Skeletal muscle satellite cell (primary cell): Measurements from ENCODE around the gene TUBB1.

Source experiments
- H3K27me3 ChIP-seq: 2 replicates; pipeline ENCODE4 v1.7.0; 2013; ENCODE audit warnings: low read length; ENCODE audit not compliant: control insufficient read depth, insufficient read depth
- H3K36me3 ChIP-seq: 2 replicates; pipeline ENCODE4 v1.7.0; 2013; ENCODE audit warnings: mild to moderate bottlenecking, control low read depth, low read length; ENCODE audit not compliant: insufficient read depth
- H3K4me1 ChIP-seq: 2 replicates; pipeline ENCODE4 v1.7.0; 2013; ENCODE audit warnings: low read length; ENCODE audit not compliant: control insufficient read depth, insufficient read depth
- H3K4me2 ChIP-seq: 2 replicates; pipeline ENCODE4 v1.7.0; 2013; ENCODE audit warnings: mild to moderate bottlenecking, low read length
- H3K4me3 ChIP-seq: 2 replicates; pipeline ENCODE4 v1.7.0; 2013; ENCODE audit warnings: low read length
- H3K9ac ChIP-seq: 2 replicates; pipeline ENCODE4 v1.7.0; 2013; ENCODE audit warnings: mild to moderate bottlenecking, low read depth, low read length, moderate library complexity
- H3K9me3 ChIP-seq: replicated peaks from 2 replicates; pipeline ENCODE4 v1.7.0; 2013; ENCODE audit warnings: mild to moderate bottlenecking, control low read depth, low read length

The TUBB1 gene

GRCh38 chr20:59050437-59050836 lies 31.2 kb downstream of the TUBB1 start:
- no peak overlapping the region for H3K4me2 ChIP-seq
- H3K36me3 ChIP-seq = no peaks in the 10 kb centered on the region
- H3K27me3 ChIP-seq = peaks cover 56% of the 10 kb centered on the region
- H3K9ac ChIP-seq = no peak overlapping the region
- no peak overlapping the region for H3K4me3 ChIP-seq
- no peaks in the 10 kb centered on the region for H3K9me3 ChIP-seq
- H3K4me1 ChIP-seq = peaks cover 2% of the 10 kb centered on the region

- no peak overlapping the region for H3K9ac ChIP-seq
- no peaks in the 10 kb centered on the region for H3K9me3 ChIP-seq
- H3K27me3 ChIP-seq = peaks cover 67% of the 10 kb centered on the region
- H3K4me1 ChIP-seq = peaks cover 2% of the 10 kb centered on the region
- no peak overlapping the region for H3K4me3 ChIP-seq
- no peak overlapping the region for H3K4me2 ChIP-seq
- H3K36me3 ChIP-seq = no peaks in the 10 kb centered on the region
These were observed 32.5 kb downstream of the TUBB1 start for GRCh38 chr20:59051666-59052185.

GRCh38 chr20:59055302-59055701 lies 36.1 kb downstream of the TUBB1 start:
- Histone ChIP-seq H3K4me2 (no peak overlapping the region), H3K36me3 (no peaks in the 10 kb centered on the region), H3K27me3 (peaks cover 51% of the 10 kb centered on the region), H3K9me3 (no peaks in the 10 kb centered on the region), H3K4me1 (no peaks in the 10 kb centered on the region), H3K9ac (no peak overlapping the region), H3K4me3 (no peak overlapping the region)

- Histone ChIP-seq H3K36me3 (no peaks in the 10 kb centered on the region), H3K9ac (no peak overlapping the region), H3K4me1 (peaks cover 7% of the 10 kb centered on the region), H3K9me3 (no peaks in the 10 kb centered on the region), H3K4me3 (no peak overlapping the region), H3K27me3 (peaks cover 26% of the 10 kb centered on the region), H3K4me2 (no peak overlapping the region)
These were observed 42.9 kb downstream of the TUBB1 start for GRCh38 chr20:59062081-59062480.

- Histone ChIP-seq H3K36me3 (no peaks in the 10 kb centered on the region), H3K4me3 (no peak overlapping the region), H3K9me3 (no peaks in the 10 kb centered on the region), H3K4me1 (peaks cover 7% of the 10 kb centered on the region), H3K4me2 (peak overlapping the region; percentile 31), H3K27me3 (peaks cover 36% of the 10 kb centered on the region), H3K9ac (no peak overlapping the region)
These were observed 44.4 kb downstream of the TUBB1 start for GRCh38 chr20:59063358-59064213.

- Histone ChIP-seq H3K4me1 (peaks cover 7% of the 10 kb centered on the region), H3K9ac (no peak overlapping the region), H3K27me3 (peaks cover 39% of the 10 kb centered on the region), H3K9me3 (no peaks in the 10 kb centered on the region), H3K4me3 (no peak overlapping the region), H3K36me3 (no peaks in the 10 kb centered on the region), H3K4me2 (no peak overlapping the region)
These were observed 45.0 kb downstream of the TUBB1 start for GRCh38 chr20:59064214-59064722.

GRCh38 chr20:59068534-59068933 lies 49.3 kb downstream of the TUBB1 start:
- no peaks in the 10 kb centered on the region for H3K36me3 ChIP-seq
- no peaks in the 10 kb centered on the region for H3K9me3 ChIP-seq
- no peak overlapping the region for H3K4me3 ChIP-seq
- H3K4me1 ChIP-seq = peaks cover 5% of the 10 kb centered on the region
- no peak overlapping the region for H3K9ac ChIP-seq
- H3K27me3 ChIP-seq = peaks cover 59% of the 10 kb centered on the region
- no peak overlapping the region for H3K4me2 ChIP-seq

- H3K27me3 ChIP-seq = peaks cover 59% of the 10 kb centered on the region
- peaks cover under 1% of the 10 kb centered on the region for H3K4me1 ChIP-seq
- H3K4me2 ChIP-seq = no peak overlapping the region
- no peaks in the 10 kb centered on the region for H3K36me3 ChIP-seq
- H3K4me3 ChIP-seq = no peak overlapping the region
- no peak overlapping the region for H3K9ac ChIP-seq
- H3K9me3 ChIP-seq = no peaks in the 10 kb centered on the region
These were observed 49.8 kb downstream of the TUBB1 start for GRCh38 chr20:59069026-59069425.

- Histone ChIP-seq H3K4me1 (no peaks in the 10 kb centered on the region), H3K27me3 (peaks cover 64% of the 10 kb centered on the region), H3K4me3 (no peak overlapping the region), H3K9me3 (no peaks in the 10 kb centered on the region), H3K9ac (no peak overlapping the region), H3K36me3 (no peaks in the 10 kb centered on the region), H3K4me2 (no peak overlapping the region)
These were observed 52.0 kb downstream of the TUBB1 start for GRCh38 chr20:59071216-59071615.

GRCh38 chr20:59073582-59073981 lies 54.4 kb downstream of the TUBB1 start:
- Histone ChIP-seq H3K4me1 (no peaks in the 10 kb centered on the region), H3K9ac (no peak overlapping the region), H3K9me3 (no peaks in the 10 kb centered on the region), H3K27me3 (peaks cover 62% of the 10 kb centered on the region), H3K4me2 (no peak overlapping the region), H3K4me3 (no peak overlapping the region), H3K36me3 (no peaks in the 10 kb centered on the region)

GRCh38 chr20:59074456-59074855 lies 55.2 kb downstream of the TUBB1 start:
- H3K4me2 ChIP-seq = no peak overlapping the region
- no peak overlapping the region for H3K4me3 ChIP-seq
- no peak overlapping the region for H3K9ac ChIP-seq
- H3K36me3 ChIP-seq = no peaks in the 10 kb centered on the region
- no peaks in the 10 kb centered on the region for H3K9me3 ChIP-seq
- peaks cover 59% of the 10 kb centered on the region for H3K27me3 ChIP-seq
- H3K4me1 ChIP-seq = no peaks in the 10 kb centered on the region
